A549 (cell line): ENCODE measurements around the gene PLCB2. TPM values are rescaled to one million over a fixed set of nuclear protein-coding genes. Genes with fewer than 3 reads are reported as not detected.

Experiments
- ATAC-seq, 2 experiments: fragments of 200-7000 bp in 1 of 2; fragments of >200 bp in 1 of 2; cut with Nextera tagmentation in 1 of 2; cut with Tn5 transposase in 1 of 2; 3 replicates each; pipeline versions ENCODE4 v1.8.0 to v1.9.1; 2018 to 2020; ENCODE audit warnings: mild to moderate bottlenecking in 1 of 2, moderate library complexity in 1 of 2
- CTCF ChIA-PET: fragments of 300-600 bp; sonication (Branson Sonifier 250); formaldehyde crosslinking; extraction: SDS; loops from one replicate; lab custom pipeline; 2021; ENCODE audit warnings: antibody characterized with exemption, inconsistent platforms; lab: Yijun Ruan, JAX
- POLR2A ChIA-PET: fragments of 350-600 bp; formaldehyde crosslinking; extraction: SDS; loops from one replicate; lab custom pipeline; 2021; ENCODE audit warnings: antibody characterized with exemption, inconsistent platforms; lab: Yijun Ruan, JAX
- DNase-seq, 2 experiments: peaks; one replicate each; pipeline versions ENCODE4 v3.0.0 to v3.0.0-alpha.2; 2011 to 2016; ENCODE audit warnings: low read depth in 1 of 2, low spot score in 1 of 2
- FAIRE-seq: peaks from 2 replicates; lab custom pipeline; 2011; peaks lifted over from hg19 to GRCh38; lab: Jason Lieb, UNC
- H3K27ac ChIP-seq, 2 experiments: fragments of >200 bp; sonication (Bioruptor Twin); formaldehyde crosslinking; 3 replicates each; pipeline ENCODE4 v1.5.1; 2016 to 2017
- H3K4me1 ChIP-seq: fragments of >200 bp; sonication (Bioruptor Twin); formaldehyde crosslinking; 3 replicates; pipeline ENCODE4 v1.6.1; 2016
- H3K4me2 ChIP-seq: fragments of >200 bp; sonication (Bioruptor Twin); formaldehyde crosslinking; 3 replicates; pipeline ENCODE4 v1.6.1; 2016
- H3K4me3 ChIP-seq: fragments of >200 bp; sonication (Bioruptor Twin); formaldehyde crosslinking; 3 replicates; pipeline ENCODE4 v1.5.1; 2016
- H3K9me3 ChIP-seq: fragments of >200 bp; sonication (Bioruptor Twin); formaldehyde crosslinking; 3 replicates; pipeline ENCODE4 v1.6.1; 2016
- BCL3 ChIP-seq: fragments of >200 bp; sonication (Bioruptor Twin); formaldehyde crosslinking; IDR thresholded peaks from 3 replicates; pipeline ENCODE4 v1.6.1; 2016
- BHLHE40 ChIP-seq: IDR thresholded peaks from 2 replicates; pipeline ENCODE4 v1.6.1; 2012; ENCODE audit warnings: low read depth, low read length, inconsistent platforms
- CBX8 ChIP-seq: fragments of 200-600 bp; sonication (generic); IDR thresholded peaks from 2 replicates; pipeline ENCODE4 v1.6.1; 2016
- CEBPB ChIP-seq, 2 experiments: fragments of >200 bp in 1 of 2; sonication (Bioruptor Twin) in 1 of 2; formaldehyde crosslinking in 1 of 2; IDR thresholded peaks; 2 replicates each; pipeline ENCODE4 v1.6.1; 2012 to 2016
- EHF ChIP-seq: fragments of 250-450 bp; sonication (Bioruptor Pico); IDR thresholded peaks from 2 replicates; pipeline ENCODE4 v1.5.0; 2020; ENCODE audit warnings: mild to moderate bottlenecking
- EHMT2 ChIP-seq: fragments of 200-600 bp; sonication (generic); IDR thresholded peaks from 2 replicates; pipeline ENCODE4 v1.6.1; 2016; ENCODE audit warnings: antibody characterized with exemption, low read depth, mild to moderate bottlenecking, moderate library complexity
- ELK1 ChIP-seq: fragments of 150-350 bp; IDR thresholded peaks from 2 replicates; pipeline ENCODE4 v1.6.1; 2014; ENCODE audit warnings: low read depth, mild to moderate bottlenecking, low read length
- EP300 ChIP-seq, 2 experiments: fragments of >200 bp; sonication (Bioruptor Twin); formaldehyde crosslinking; IDR thresholded peaks; 2 replicates in 1 of 2; 3 replicates in 1 of 2; pipeline ENCODE4 v1.6.1; 2016 to 2017
- FOSL2 ChIP-seq, 2 experiments: fragments of 450-650 bp in 1 of 2; fragments of >200 bp in 1 of 2; sonication (Bioruptor Twin) in 1 of 2; formaldehyde crosslinking; IDR thresholded peaks; 2 replicates each; pipeline versions ENCODE4 v1.5.0 to v1.6.1; 2016 to 2020; ENCODE audit warnings: mild to moderate bottlenecking in 1 of 2, moderate library complexity in 1 of 2
- HDAC2 ChIP-seq: fragments of 200-600 bp; sonication (generic); IDR thresholded peaks from 2 replicates; pipeline ENCODE4 v1.6.1; 2016
- HMGXB4 ChIP-seq: fragments of 250-450 bp; sonication (Bioruptor Pico); IDR thresholded peaks from 2 replicates; pipeline ENCODE4 v1.5.0; 2021; ENCODE audit warnings: mild to moderate bottlenecking, moderate library complexity, borderline replicate concordance
- HOXB5 ChIP-seq: fragments of 250-450 bp; sonication (Bioruptor Pico); IDR thresholded peaks from 2 replicates; pipeline ENCODE4 v1.5.0; 2020; ENCODE audit warnings: mild to moderate bottlenecking, moderate library complexity
- JUNB ChIP-seq: fragments of >200 bp; sonication (Bioruptor Twin); formaldehyde crosslinking; IDR thresholded peaks from 2 replicates; pipeline ENCODE4 v1.6.1; 2016
- KDM1A ChIP-seq: fragments of 200-600 bp; sonication (generic); IDR thresholded peaks from 2 replicates; pipeline ENCODE4 v1.6.1; 2016; ENCODE audit warnings: low read depth, mild to moderate bottlenecking
- KDM5A ChIP-seq: fragments of 200-600 bp; sonication (generic); IDR thresholded peaks from 2 replicates; pipeline ENCODE4 v1.6.1; 2016; ENCODE audit warnings: antibody characterized with exemption, mild to moderate bottlenecking
- MAFK ChIP-seq: fragments of 450-650 bp; IDR thresholded peaks from 2 replicates; pipeline ENCODE4 v1.6.1; 2014; ENCODE audit not compliant: partially characterized antibody
- MYC ChIP-seq: IDR thresholded peaks from 2 replicates; pipeline ENCODE4 v1.6.1; 2012; ENCODE audit warnings: mild to moderate bottlenecking, inconsistent platforms, low read length, improper control_type of control experiment, borderline replicate concordance
- PBX3 ChIP-seq: IDR thresholded peaks from 2 replicates; pipeline ENCODE4 v1.6.1; 2012
- PHF8 ChIP-seq: fragments of 200-600 bp; sonication (generic); IDR thresholded peaks from 2 replicates; pipeline ENCODE4 v1.6.1; 2016; ENCODE audit warnings: low read depth, mild to moderate bottlenecking, antibody characterized with exemption, moderate library complexity, borderline replicate concordance
- RFX5 ChIP-seq: fragments of 450-650 bp; IDR thresholded peaks from 2 replicates; pipeline ENCODE4 v1.7.1; 2014; ENCODE audit warnings: antibody characterized with exemption, mild to moderate bottlenecking, moderate library complexity
- RNF2 ChIP-seq: fragments of 200-600 bp; sonication (generic); IDR thresholded peaks from 2 replicates; pipeline ENCODE4 v1.6.1; 2016; ENCODE audit warnings: low read depth, mild to moderate bottlenecking, antibody characterized with exemption, moderate library complexity, borderline replicate concordance
- SMC3 ChIP-seq: fragments of >200 bp; sonication (Bioruptor Twin); formaldehyde crosslinking; IDR thresholded peaks from 3 replicates; pipeline ENCODE4 v1.6.1; 2018; ENCODE audit warnings: inconsistent platforms
- ZC3H11A ChIP-seq: fragments of 450-650 bp; IDR thresholded peaks from 2 replicates; pipeline ENCODE4 v1.6.1; 2014; ENCODE audit warnings: antibody characterized with exemption, mild to moderate bottlenecking
- ZSCAN20 ChIP-seq: fragments of 250-450 bp; sonication (Bioruptor Pico); IDR thresholded peaks from 2 replicates; pipeline ENCODE4 v1.8.0; 2022; ENCODE audit warnings: mild to moderate bottlenecking, moderate library complexity
- WGBS: methylation state at CpG from one replicate; pipeline ENCODE4 v1.1.6; 2017; ENCODE audit errors: missing lambda C conversion rate; 5-methylcytosine and 5-hydroxymethylcytosine counted together
- polyA plus RNA-seq, 4 experiments: library from polyadenylated mRNA; depleted of rRNA in 3 of 4; stranded (reverse); fragments of >200 nt; fragmentation: RNase III in 1 of 4; extraction: RNeasy Plus Mini Kit Qiagen cat#74134 plus additional on column Dnase treatment in 1 of 4; gene quantifications; 2 replicates in 3 of 4; 3 replicates in 1 of 4; pipeline ENCODE4 v1.2.3, GENCODE V29; 2011 to 2017
- TF ChIP-seq, protein P1 (sequence below): IDR thresholded peaks from 2 replicates; pipeline ENCODE4 v1.6.1; 2012

The PLCB2 gene
- polyA plus RNA-seq, 2 of the 4 experiments (the other 2 are of a cell fraction) = 0.30 to 0.49 TPM

- Histone ChIP-seq H3K4me2 (no peak overlapping the region), H3K9me3 (no peaks in the 10 kb centered on the region), H3K27ac (no peak overlapping the region), H3K4me3 (no peak overlapping the region), H3K4me1 (peaks cover 15% of the 10 kb centered on the region; the same call in 2 of the 3 replicates)
- 93% methylated on average over 3 of the region's 7 CpGs for WGBS
- FAIRE-seq = no peak
- ChIA-PET POLR2A (no interaction called here), CTCF (interaction anchor here (1.0 to 7.2 kb wide), 6 partner anchors 9 to 58 kb away, joined by 3 to 48 read pairs (median 4); no protein-coding TSS in a partner anchor)
- no peak for ATAC-seq
- TF ChIP-seq MAFK (no peak), EHF (CRISPR knock-in tag) (no peak), EHMT2 (no peak), JUNB (no peak), BCL3 (no peak)
- DNase-seq = no peak
Observed at GRCh38 chr15:40286794-40287193, 20.9 kb downstream of the PLCB2 start.

DNA sequence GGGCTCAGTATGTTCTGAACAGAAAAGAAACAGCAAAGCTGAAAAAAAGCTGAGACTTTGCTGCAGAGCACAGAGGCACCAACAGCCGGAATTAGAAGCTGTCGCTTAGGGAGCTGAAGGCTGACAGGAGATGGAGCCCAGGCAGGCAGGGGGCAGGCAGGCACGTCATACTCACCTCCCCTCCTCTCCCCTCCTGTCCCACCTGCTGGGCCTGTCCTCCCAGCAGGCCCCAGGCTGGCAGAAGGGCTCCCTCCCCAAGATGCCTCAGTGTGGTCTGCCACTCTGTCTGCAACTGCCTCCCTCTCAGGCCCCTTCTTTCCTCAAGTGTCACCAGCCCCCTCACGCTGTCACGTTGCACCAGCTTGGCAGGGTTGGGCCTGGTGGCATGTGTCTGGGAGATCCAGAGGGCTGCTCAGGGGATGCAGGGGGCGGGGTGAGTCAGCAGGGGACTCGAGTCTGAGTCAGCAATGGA lies 21.6 kb downstream of the PLCB2 start:
- ChIA-PET POLR2A (no interaction called here), CTCF (interaction anchor here (0.7 to 2.3 kb wide), 7 partner anchors 9 to 135 kb away, joined by 3 to 18 read pairs (median 4); no protein-coding TSS in a partner anchor)
- no peak for FAIRE-seq
- no peak for DNase-seq
- Histone ChIP-seq H3K4me1 (peaks cover 15% of the 10 kb centered on the region; the same call in 2 of the 3 replicates), H3K4me3 (no peak overlapping the region), H3K9me3 (no peaks in the 10 kb centered on the region), H3K4me2 (no peak overlapping the region), H3K27ac (0 out of 6 replicates have a peak overlapping the region, but pooled peaks of 1 of the 2 experiments have one; percentile 31)
- no peak for TF ChIP-seq ZSCAN20 (CRISPR knock-in tag)
- TF ChIP-seq, protein P1, sequence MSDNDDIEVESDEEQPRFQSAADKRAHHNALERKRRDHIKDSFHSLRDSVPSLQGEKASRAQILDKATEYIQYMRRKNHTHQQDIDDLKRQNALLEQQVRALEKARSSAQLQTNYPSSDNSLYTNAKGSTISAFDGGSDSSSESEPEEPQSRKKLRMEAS = no peak
- TF ChIP-seq BHLHE40 = no peak
- TF ChIP-seq SMC3 = no peak
- no peak for TF ChIP-seq ELK1
- TF ChIP-seq KDM5A = no peak
- no peak for TF ChIP-seq CEBPB (IDR thresholded peaks at IDR 0.05)
- TF ChIP-seq RNF2 = no peak
- TF ChIP-seq PBX3 = no peak
- WGBS = 67% methylated on average over 6 of the region's 7 CpGs
- ATAC-seq = no peak

- Histone ChIP-seq H3K4me3 (no peak overlapping the region), H3K27ac (0 out of 6 replicates have a peak overlapping the region, but pooled peaks of 1 of the 2 experiments have one; percentile 31), H3K4me2 (no peak overlapping the region), H3K4me1 (peaks cover 15% of the 10 kb centered on the region; the same call in 2 of the 3 replicates), H3K9me3 (no peaks in the 10 kb centered on the region)
- CTCF ChIA-PET = interaction anchor here (0.7 to 2.3 kb wide), 10 partner anchors 8 to 136 kb away, joined by 3 to 18 read pairs (median 4); no protein-coding TSS in a partner anchor
- 20% methylated on average over 1 of the region's 1 CpG for WGBS
- POLR2A ChIA-PET = no interaction called here
- FAIRE-seq (no peak), ATAC-seq (no peak)
- TF ChIP-seq ZSCAN20 (CRISPR knock-in tag) (no peak), KDM1A (no peak), HMGXB4 (CRISPR knock-in tag) (no peak), PHF8 (no peak), SMC3 (no peak), BCL3 (no peak), CBX8 (no peak), FOSL2 (IDR thresholded peaks at IDR 0.05) (no peak), FOSL2 (CRISPR knock-in tag; IDR thresholded peaks at IDR 0.05) (no peak), HDAC2 (no peak), KDM5A (no peak), EHMT2 (no peak), HOXB5 (CRISPR knock-in tag) (no peak), MYC (no peak), RFX5 (no peak), EP300 (IDR thresholded peaks at IDR 0.05) (no peak), ZC3H11A (no peak)
- TF ChIP-seq, all 56 proteins: peak for 0
- DNase-seq = no peak
Observed at GRCh38 chr15:40285554-40286011, 22.2 kb downstream of the PLCB2 start.
